Skeletal muscle satellite cell (primary cell): ENCODE data around the gene RASAL2.

ENCODE experiments used
- H3K27me3 ChIP-seq: 2 replicates; pipeline ENCODE4 v1.7.0; 2013; ENCODE audit warnings: low read length; ENCODE audit not compliant: control insufficient read depth, insufficient read depth
- H3K36me3 ChIP-seq: 2 replicates; pipeline ENCODE4 v1.7.0; 2013; ENCODE audit warnings: mild to moderate bottlenecking, control low read depth, low read length; ENCODE audit not compliant: insufficient read depth
- H3K4me1 ChIP-seq: 2 replicates; pipeline ENCODE4 v1.7.0; 2013; ENCODE audit warnings: low read length; ENCODE audit not compliant: control insufficient read depth, insufficient read depth
- H3K4me2 ChIP-seq: 2 replicates; pipeline ENCODE4 v1.7.0; 2013; ENCODE audit warnings: mild to moderate bottlenecking, low read length
- H3K4me3 ChIP-seq: 2 replicates; pipeline ENCODE4 v1.7.0; 2013; ENCODE audit warnings: low read length
- H3K9ac ChIP-seq: 2 replicates; pipeline ENCODE4 v1.7.0; 2013; ENCODE audit warnings: mild to moderate bottlenecking, low read depth, low read length, moderate library complexity
- H3K9me3 ChIP-seq: replicated peaks from 2 replicates; pipeline ENCODE4 v1.7.0; 2013; ENCODE audit warnings: mild to moderate bottlenecking, control low read depth, low read length

RASAL2 gene

DNA sequence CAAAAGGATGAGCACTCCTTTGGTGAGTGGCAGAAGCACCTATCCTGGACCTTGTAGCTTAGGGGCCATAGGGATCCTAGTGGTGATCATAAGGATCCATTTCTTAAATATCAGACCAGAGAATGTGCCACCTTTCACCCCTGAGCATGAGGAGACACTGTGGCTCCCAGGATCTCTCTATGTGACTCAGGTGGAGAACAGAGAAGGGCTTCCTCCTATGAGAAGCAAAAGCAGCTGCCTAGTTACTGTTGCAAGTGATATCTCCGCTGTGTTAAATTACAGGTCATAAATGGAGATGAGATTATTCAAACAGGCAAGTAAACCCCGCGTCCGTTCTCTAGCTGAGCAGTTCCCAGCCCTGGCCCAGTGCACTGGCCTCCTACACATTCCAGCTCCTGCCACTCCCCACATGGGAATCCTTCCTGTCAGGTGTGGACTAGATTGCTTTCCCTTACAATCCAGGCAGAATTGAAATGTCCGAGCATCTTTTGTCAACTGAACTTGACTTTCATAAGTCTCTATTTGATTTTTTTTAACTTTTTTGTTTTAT is 376.6 kb downstream of the RASAL2 start:
- Histone ChIP-seq H3K9ac (no peak overlapping the region), H3K9me3 (no peaks in the 10 kb centered on the region), H3K4me3 (no peak overlapping the region), H3K36me3 (peaks cover 55% of the 10 kb centered on the region), H3K27me3 (no peaks in the 10 kb centered on the region), H3K4me1 (peaks cover under 1% of the 10 kb centered on the region), H3K4me2 (no peak overlapping the region)

DNA sequence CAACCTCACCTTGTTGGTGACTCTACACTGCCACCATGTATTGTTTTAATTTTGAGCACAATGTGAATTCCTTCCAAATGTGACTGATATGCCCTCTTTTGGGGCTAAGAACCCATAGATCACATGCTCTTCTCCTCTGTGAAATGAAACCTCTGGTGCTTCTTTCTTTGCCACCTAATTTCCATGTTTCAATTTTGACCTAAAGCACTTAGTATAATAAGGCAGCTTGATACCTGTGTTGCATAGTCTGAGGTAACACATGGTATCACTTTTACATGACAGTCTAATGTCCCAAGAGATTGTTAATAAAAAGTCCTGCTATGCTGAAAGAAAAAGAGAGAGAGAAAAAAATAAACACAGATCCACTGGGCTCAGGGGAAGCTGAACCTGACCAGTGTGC is 378.6 kb downstream of the RASAL2 start:
- Histone ChIP-seq H3K9ac (no peak overlapping the region), H3K36me3 (peaks cover 48% of the 10 kb centered on the region), H3K9me3 (no peaks in the 10 kb centered on the region), H3K4me1 (no peaks in the 10 kb centered on the region), H3K4me3 (no peak overlapping the region), H3K4me2 (no peak overlapping the region), H3K27me3 (no peaks in the 10 kb centered on the region)

DNA sequence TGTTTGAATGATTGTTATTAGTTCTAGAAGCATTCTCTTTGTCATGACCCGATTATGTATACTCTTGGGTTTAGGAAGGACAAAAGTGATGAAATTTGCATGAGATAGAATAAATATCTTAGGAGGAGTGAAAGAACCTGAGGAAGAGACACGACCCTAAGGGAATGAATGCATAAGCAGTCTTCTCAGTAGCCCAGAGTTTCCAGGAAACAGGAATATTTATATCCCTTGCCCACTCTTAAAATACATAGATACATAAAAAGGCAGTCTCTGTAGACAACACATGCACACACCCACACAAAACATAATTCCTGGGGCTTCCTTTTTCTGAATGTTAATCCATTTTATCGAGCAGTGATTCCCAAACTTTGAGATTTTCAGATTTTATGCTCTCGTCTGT is 383.5 kb downstream of the RASAL2 start:
- Histone ChIP-seq H3K36me3 (peaks cover 36% of the 10 kb centered on the region), H3K4me2 (no peak overlapping the region), H3K27me3 (no peaks in the 10 kb centered on the region), H3K4me3 (no peak overlapping the region), H3K9ac (no peak overlapping the region), H3K4me1 (no peaks in the 10 kb centered on the region), H3K9me3 (no peaks in the 10 kb centered on the region)

DNA sequence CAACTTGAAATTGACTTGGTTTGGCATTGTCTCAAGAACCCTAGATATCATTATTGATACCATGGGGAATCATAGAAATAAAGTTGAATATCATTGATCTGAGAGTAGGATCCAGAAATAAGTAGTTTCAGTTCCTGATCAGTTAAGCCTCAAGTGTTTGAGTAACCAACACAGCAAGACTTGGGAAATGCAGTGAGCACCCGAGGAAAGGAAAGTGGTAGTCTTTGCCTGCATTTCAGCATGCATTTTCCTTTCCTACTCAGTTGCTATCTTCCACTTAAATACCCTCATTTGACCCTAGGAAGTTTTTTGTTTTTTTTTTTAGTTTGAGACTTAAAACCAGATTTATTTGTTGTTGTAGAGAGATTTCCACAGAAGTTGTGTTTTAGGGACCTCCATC is 383.9 kb downstream of the RASAL2 start:
- Histone ChIP-seq H3K27me3 (no peaks in the 10 kb centered on the region), H3K4me3 (no peak overlapping the region), H3K36me3 (peaks cover 32% of the 10 kb centered on the region), H3K9me3 (no peaks in the 10 kb centered on the region), H3K4me1 (no peaks in the 10 kb centered on the region), H3K9ac (no peak overlapping the region), H3K4me2 (no peak overlapping the region)

DNA sequence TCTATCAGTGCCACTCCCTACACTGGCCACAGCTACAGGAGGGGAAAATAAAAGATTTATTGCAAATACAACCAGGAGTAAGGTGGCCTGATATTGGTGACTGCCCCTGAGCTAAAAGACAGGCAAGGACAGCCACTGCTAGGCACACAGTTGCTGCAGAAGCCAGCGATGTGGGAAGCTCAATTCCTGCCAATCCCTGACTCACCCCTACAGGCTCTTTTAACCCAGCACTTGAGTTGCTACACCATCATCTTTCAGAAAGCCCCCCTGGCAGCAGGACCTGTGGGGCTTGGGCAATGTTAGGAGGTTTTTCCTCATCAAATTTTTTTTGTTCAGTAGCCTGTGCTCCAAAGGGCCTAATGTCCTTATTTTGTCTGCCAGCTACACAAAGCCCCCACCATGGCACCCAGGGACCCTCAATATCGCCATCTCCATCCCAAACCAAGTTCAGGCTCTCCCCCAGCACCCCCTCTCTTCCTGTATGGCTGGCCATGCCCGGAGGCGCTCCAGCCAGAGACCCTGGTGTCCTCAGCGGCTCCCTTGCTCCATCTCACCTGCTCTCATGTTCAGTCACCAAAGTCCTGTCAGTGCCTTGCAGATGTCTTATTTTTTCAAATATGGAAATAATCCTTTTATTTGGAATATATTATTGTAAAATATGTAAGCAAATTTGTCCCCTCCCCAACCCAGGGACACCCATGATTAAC is 389.5 kb downstream of the RASAL2 start:
- H3K4me2 ChIP-seq = no peak overlapping the region
- no peak overlapping the region for H3K4me3 ChIP-seq

DNA sequence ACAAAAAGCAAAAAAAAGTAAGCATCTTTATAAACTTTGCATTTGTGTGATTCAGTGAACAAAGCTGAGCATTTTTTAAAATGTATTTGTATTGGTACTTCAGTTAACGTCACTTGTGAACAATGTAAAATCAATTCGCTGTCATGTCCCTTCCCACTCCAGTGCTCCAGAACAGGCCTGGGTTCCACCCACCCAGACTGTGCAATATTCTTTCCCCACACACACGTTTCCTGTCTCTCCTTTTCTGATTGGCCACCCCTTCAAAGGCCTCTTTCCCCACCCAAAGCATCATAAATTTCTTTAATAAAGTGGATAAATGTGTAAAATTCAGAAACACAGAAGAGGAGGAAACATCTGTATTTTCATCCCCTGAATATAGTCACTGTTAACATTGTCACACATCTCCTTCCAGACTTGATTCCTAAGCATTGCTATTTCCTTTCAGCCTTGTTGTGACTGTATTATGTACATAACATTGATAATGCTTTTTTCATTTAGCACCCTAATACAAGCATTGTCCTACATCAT is 390.9 kb downstream of the RASAL2 start:
- Histone ChIP-seq H3K4me3 (no peak overlapping the region), H3K4me1 (peaks cover 10% of the 10 kb centered on the region), H3K9ac (no peak overlapping the region), H3K27me3 (no peaks in the 10 kb centered on the region), H3K9me3 (no peaks in the 10 kb centered on the region), H3K36me3 (no peaks in the 10 kb centered on the region), H3K4me2 (no peak overlapping the region)

More for the DNA sequence above, 389.5 kb downstream of the RASAL2 start:
- H3K27me3 ChIP-seq = no peaks in the 10 kb centered on the region
- no peaks in the 10 kb centered on the region for H3K9me3 ChIP-seq
- H3K36me3 ChIP-seq = no peaks in the 10 kb centered on the region
- H3K9ac ChIP-seq = no peak overlapping the region
- peaks cover 10% of the 10 kb centered on the region for H3K4me1 ChIP-seq

DNA sequence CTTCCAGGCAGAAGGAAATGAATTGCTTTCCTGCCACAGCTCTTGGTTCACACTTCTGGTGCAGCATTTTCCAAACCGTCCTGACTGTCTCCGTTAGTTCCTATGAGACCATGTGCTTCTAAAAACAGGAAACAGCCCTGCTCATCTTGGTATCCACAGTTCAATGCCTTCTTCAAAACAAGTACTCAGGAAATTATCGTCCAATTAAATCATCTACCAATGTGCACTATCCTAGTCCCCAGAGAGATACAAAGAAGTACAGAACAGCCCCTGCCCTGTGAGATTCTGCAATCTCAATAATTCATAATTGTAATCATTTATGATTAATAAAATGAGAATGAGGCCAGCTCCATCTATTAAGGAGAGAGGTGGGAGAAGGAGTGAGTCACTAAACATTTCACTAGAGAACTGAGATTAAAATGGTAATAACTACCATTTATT is 391.7 kb downstream of the RASAL2 start:
- H3K4me1 ChIP-seq = peaks cover 10% of the 10 kb centered on the region
- H3K27me3 ChIP-seq = no peaks in the 10 kb centered on the region
- H3K36me3 ChIP-seq = no peaks in the 10 kb centered on the region
- no peak overlapping the region for H3K4me2 ChIP-seq
- H3K4me3 ChIP-seq = no peak overlapping the region
- H3K9ac ChIP-seq = no peak overlapping the region
- no peaks in the 10 kb centered on the region for H3K9me3 ChIP-seq

DNA sequence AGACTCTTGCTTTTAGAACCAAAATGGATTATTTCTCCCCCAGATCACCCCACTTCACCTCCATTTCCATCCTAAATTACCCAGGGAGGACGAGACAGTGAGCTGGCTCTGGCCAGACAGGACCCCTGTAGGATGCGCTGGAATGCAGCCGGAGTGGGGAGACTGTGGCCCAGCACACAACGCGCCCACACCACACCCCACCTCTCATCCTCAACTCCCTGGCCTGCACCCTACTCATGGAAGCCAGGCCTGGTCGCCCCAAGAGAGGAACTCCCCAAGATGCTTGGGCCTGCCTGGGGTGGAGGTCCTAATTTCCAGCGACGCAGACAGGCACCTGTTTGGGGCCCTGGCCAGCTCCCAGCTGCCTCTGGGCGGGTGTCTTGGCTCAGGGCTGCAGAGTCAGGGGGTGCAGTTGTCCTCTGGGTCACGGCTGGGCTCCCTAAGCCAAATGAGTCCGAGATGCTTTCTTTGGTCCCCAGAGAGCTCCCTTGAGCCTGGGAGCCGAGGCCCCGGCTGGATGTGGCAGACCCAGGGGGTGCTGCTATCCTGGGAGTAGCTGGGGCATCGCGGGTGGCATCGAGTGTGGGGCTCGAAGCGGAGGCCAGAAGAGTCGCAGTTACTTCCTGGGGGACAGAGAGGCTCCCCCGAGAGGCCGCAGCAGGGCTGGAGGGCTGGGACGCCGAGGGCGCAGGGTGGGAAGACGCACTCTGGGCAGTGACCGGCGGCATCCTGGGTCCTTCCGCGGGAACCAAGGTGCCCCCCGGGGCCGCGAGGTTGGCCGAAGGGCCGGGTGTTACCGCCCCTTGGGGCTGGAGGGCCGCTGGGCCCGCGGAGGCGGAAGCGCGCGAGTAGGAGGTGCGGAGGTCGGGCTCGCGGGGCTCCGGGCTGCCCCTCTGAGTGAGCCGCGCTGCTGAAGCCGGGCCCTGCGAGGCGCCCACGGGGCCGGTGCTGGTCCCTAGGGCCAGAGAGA is 392.5 kb downstream of the RASAL2 start:
- H3K27me3 ChIP-seq = no peaks in the 10 kb centered on the region
- peaks cover 10% of the 10 kb centered on the region for H3K4me1 ChIP-seq
- H3K9ac ChIP-seq = peak overlapping the region; percentile 32
- peak overlapping the region; percentile 34 for H3K4me3 ChIP-seq
- H3K36me3 ChIP-seq = no peaks in the 10 kb centered on the region
- no peaks in the 10 kb centered on the region for H3K9me3 ChIP-seq
- H3K4me2 ChIP-seq = peak overlapping the region; percentile 74

DNA sequence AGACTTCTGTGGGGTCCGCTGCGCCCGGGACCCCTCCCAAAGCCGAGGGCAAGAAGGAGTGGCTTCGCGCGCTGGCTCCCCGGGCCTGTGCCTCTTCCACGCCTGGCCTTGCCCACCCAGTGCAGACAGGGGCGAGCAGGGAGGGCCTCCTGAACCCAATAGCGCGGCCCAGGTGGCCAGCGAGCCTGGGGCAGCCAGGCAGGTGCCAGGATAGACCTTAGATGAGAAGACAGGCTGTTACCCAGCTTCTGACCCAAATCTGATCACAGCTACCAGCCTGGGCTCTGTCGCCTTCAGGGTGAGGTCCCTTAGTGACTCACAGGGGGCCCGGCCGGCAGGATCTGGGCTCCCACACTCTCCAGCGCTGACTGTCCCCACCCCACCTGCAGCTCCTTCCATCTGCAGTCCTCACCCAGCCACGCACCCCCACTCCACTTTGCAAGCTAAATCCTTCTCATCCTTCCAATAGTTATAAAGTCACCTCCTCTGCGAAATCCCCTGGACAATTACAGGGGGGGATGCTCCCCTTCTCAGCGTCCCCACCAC is 393.2 kb downstream of the RASAL2 start:
- peak overlapping the region; percentile 32 for H3K9ac ChIP-seq
- peak overlapping the region; percentile 34 for H3K4me3 ChIP-seq

DNA sequence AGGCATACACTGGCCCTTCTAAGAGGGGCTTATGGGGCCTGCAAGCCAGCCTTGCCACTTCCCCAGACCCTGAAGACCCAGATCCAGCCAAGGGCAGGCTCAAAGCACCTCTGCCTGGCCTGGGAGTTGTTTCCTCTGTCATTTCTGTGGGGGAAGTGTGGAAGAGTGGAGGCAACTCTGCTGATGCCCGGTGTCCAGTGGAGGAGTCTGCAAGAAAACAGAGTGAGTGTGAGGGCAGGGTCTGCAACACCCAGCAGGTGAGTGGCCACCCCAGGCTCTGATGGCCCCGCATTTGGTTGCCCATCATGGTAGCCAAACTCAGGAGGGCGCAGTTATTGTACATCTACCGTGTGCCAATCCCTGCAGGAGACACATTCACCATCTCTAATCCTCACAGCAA is 394.5 kb downstream of the RASAL2 start:
- Histone ChIP-seq H3K9ac (no peak overlapping the region), H3K27me3 (no peaks in the 10 kb centered on the region), H3K4me2 (no peak overlapping the region), H3K4me3 (no peak overlapping the region), H3K9me3 (no peaks in the 10 kb centered on the region), H3K4me1 (peaks cover 10% of the 10 kb centered on the region), H3K36me3 (no peaks in the 10 kb centered on the region)

More for the DNA sequence above, 393.2 kb downstream of the RASAL2 start:
- peaks cover 10% of the 10 kb centered on the region for H3K4me1 ChIP-seq
- no peaks in the 10 kb centered on the region for H3K9me3 ChIP-seq
- peak overlapping the region; percentile 74 for H3K4me2 ChIP-seq
- no peaks in the 10 kb centered on the region for H3K27me3 ChIP-seq
- H3K36me3 ChIP-seq = no peaks in the 10 kb centered on the region

DNA sequence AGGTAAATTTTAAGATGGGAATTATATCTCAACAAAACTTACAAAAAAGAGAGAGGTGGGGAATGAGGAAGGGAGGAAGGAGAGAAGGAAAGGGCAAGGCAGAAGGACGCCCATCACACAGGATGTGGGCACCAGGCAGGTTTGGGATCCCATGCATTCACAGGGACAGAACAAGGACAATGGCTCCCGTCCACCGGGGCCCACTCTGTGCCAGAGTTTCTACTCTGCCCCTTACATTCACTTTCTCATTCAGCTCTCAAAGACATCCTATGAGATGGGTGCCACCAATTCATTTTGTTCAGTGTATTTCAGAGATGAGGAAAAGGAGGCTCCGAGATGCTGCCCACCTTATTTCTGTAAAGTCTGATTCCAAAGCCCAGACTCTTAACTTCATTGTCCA is 395.5 kb downstream of the RASAL2 start:
- Histone ChIP-seq H3K4me1 (peaks cover 10% of the 10 kb centered on the region), H3K4me3 (no peak overlapping the region), H3K27me3 (no peaks in the 10 kb centered on the region), H3K4me2 (no peak overlapping the region), H3K9me3 (no peaks in the 10 kb centered on the region), H3K9ac (no peak overlapping the region), H3K36me3 (no peaks in the 10 kb centered on the region)
